ENCODE data around the gene AKT2. TPM values are rescaled to one million over a fixed set of nuclear protein-coding genes. Genes with fewer than 3 reads are reported as not detected.

Gene AKT2
- total RNA-seq, 1 donor from 2014 or later = 54.8 TPM

- FAIRE-seq (no peak), DNase-seq (ENCODE audit: low read depth) (no peak)
- H3K27me3 ChIP-seq (ENCODE audit: control insufficient read depth, insufficient read depth, low read length) = no peaks in the 10 kb centered on the region
- TF ChIP-seq CTCF (IDR thresholded peaks at IDR 0.05; ENCODE audit: insufficient read depth, low read length, severe bottlenecking) = no peak
- H3K4me3 ChIP-seq (ENCODE audit: low read depth, low read length) = no peak overlapping the region
- H3K36me3 ChIP-seq (ENCODE audit: control insufficient read depth, insufficient read depth, low read length) = peaks cover 8% of the 10 kb centered on the region
These were observed 32.2 kb upstream of the AKT2 start for GRCh38 chr19:40317338-40317737.

- FAIRE-seq (no peak), DNase-seq (ENCODE audit: low read depth) (no peak)
- H3K27me3 ChIP-seq (ENCODE audit: control insufficient read depth, insufficient read depth, low read length) = no peaks in the 10 kb centered on the region
- no peaks in the 10 kb centered on the region for H3K36me3 ChIP-seq (ENCODE audit: control insufficient read depth, insufficient read depth, low read length)
- TF ChIP-seq CTCF (IDR thresholded peaks at IDR 0.05; ENCODE audit: insufficient read depth, low read length, severe bottlenecking) = no peak
- H3K4me3 ChIP-seq (ENCODE audit: low read depth, low read length) = no peak overlapping the region
These were observed 30.8 kb upstream of the AKT2 start for GRCh38 chr19:40315812-40316470.

- FAIRE-seq = no peak
- Histone ChIP-seq H3K4me3 (ENCODE audit: low read depth, low read length) (no peak overlapping the region), H3K27me3 (ENCODE audit: control insufficient read depth, insufficient read depth, low read length) (no peaks in the 10 kb centered on the region), H3K36me3 (ENCODE audit: control insufficient read depth, insufficient read depth, low read length) (no peaks in the 10 kb centered on the region)
- no peak for DNase-seq (ENCODE audit: low read depth)
- TF ChIP-seq CTCF (IDR thresholded peaks at IDR 0.05; ENCODE audit: insufficient read depth, low read length, severe bottlenecking) = no peak
These were observed 29.5 kb upstream of the AKT2 start for GRCh38 chr19:40314656-40315055.

GRCh38 chr19:40313229-40313983 is 28.3 kb upstream of the AKT2 start:
- no peak for TF ChIP-seq CTCF (IDR thresholded peaks at IDR 0.05; ENCODE audit: insufficient read depth, low read length, severe bottlenecking)
- H3K36me3 ChIP-seq (ENCODE audit: control insufficient read depth, insufficient read depth, low read length) = no peaks in the 10 kb centered on the region
- FAIRE-seq = no peak
- DNase-seq (ENCODE audit: low read depth) = no peak
- H3K4me3 ChIP-seq (ENCODE audit: low read depth, low read length) = no peak overlapping the region
- no peaks in the 10 kb centered on the region for H3K27me3 ChIP-seq (ENCODE audit: control insufficient read depth, insufficient read depth, low read length)

- no peak for TF ChIP-seq CTCF (IDR thresholded peaks at IDR 0.05; ENCODE audit: insufficient read depth, low read length, severe bottlenecking)
- no peak for FAIRE-seq
- Histone ChIP-seq H3K27me3 (ENCODE audit: control insufficient read depth, insufficient read depth, low read length) (no peaks in the 10 kb centered on the region), H3K4me3 (ENCODE audit: low read depth, low read length) (no peak overlapping the region), H3K36me3 (ENCODE audit: control insufficient read depth, insufficient read depth, low read length) (no peaks in the 10 kb centered on the region)
- no peak for DNase-seq (ENCODE audit: low read depth)
These were observed 27.4 kb upstream of the AKT2 start for GRCh38 chr19:40312533-40312932.

All from bronchial epithelial cell (primary cell).